A549 (cell line): ENCODE measurements around the gene TULP3. TPM values are rescaled to one million over a fixed set of nuclear protein-coding genes. Genes with fewer than 3 reads are reported as not detected.

Experiments used
- ATAC-seq, 2 experiments: fragments of 200-7000 bp in 1 of 2; fragments of >200 bp in 1 of 2; cut with Nextera tagmentation in 1 of 2; cut with Tn5 transposase in 1 of 2; 3 replicates each; pipeline versions ENCODE4 v1.8.0 to v1.9.1; 2018 to 2020; ENCODE audit warnings: mild to moderate bottlenecking in 1 of 2, moderate library complexity in 1 of 2
- CTCF ChIA-PET: fragments of 300-600 bp; sonication (Branson Sonifier 250); formaldehyde crosslinking; extraction: SDS; loops from one replicate; lab custom pipeline; 2021; ENCODE audit warnings: antibody characterized with exemption, inconsistent platforms; lab: Yijun Ruan, JAX
- POLR2A ChIA-PET: fragments of 350-600 bp; formaldehyde crosslinking; extraction: SDS; loops from one replicate; lab custom pipeline; 2021; ENCODE audit warnings: antibody characterized with exemption, inconsistent platforms; lab: Yijun Ruan, JAX
- DNase-seq, 2 experiments: peaks; one replicate each; pipeline versions ENCODE4 v3.0.0 to v3.0.0-alpha.2; 2011 to 2016; ENCODE audit warnings: low read depth in 1 of 2, low spot score in 1 of 2
- FAIRE-seq: peaks from 2 replicates; lab custom pipeline; 2011; peaks lifted over from hg19 to GRCh38; lab: Jason Lieb, UNC
- H3K27ac ChIP-seq, 2 experiments: fragments of >200 bp; sonication (Bioruptor Twin); formaldehyde crosslinking; 3 replicates each; pipeline ENCODE4 v1.5.1; 2016 to 2017
- H3K4me1 ChIP-seq: fragments of >200 bp; sonication (Bioruptor Twin); formaldehyde crosslinking; 3 replicates; pipeline ENCODE4 v1.6.1; 2016
- H3K4me2 ChIP-seq: fragments of >200 bp; sonication (Bioruptor Twin); formaldehyde crosslinking; 3 replicates; pipeline ENCODE4 v1.6.1; 2016
- H3K4me3 ChIP-seq: fragments of >200 bp; sonication (Bioruptor Twin); formaldehyde crosslinking; 3 replicates; pipeline ENCODE4 v1.5.1; 2016
- H3K9me3 ChIP-seq: fragments of >200 bp; sonication (Bioruptor Twin); formaldehyde crosslinking; 3 replicates; pipeline ENCODE4 v1.6.1; 2016
- BCL3 ChIP-seq: fragments of >200 bp; sonication (Bioruptor Twin); formaldehyde crosslinking; IDR thresholded peaks from 3 replicates; pipeline ENCODE4 v1.6.1; 2016
- BHLHE40 ChIP-seq: IDR thresholded peaks from 2 replicates; pipeline ENCODE4 v1.6.1; 2012; ENCODE audit warnings: low read depth, low read length, inconsistent platforms
- CBX2 ChIP-seq: fragments of 200-600 bp; sonication (generic); IDR thresholded peaks from 2 replicates; pipeline ENCODE4 v1.6.1; 2016; ENCODE audit warnings: low read depth, mild to moderate bottlenecking, borderline replicate concordance
- CBX8 ChIP-seq: fragments of 200-600 bp; sonication (generic); IDR thresholded peaks from 2 replicates; pipeline ENCODE4 v1.6.1; 2016
- CEBPB ChIP-seq, 2 experiments: fragments of >200 bp in 1 of 2; sonication (Bioruptor Twin) in 1 of 2; formaldehyde crosslinking in 1 of 2; IDR thresholded peaks; 2 replicates each; pipeline ENCODE4 v1.6.1; 2012 to 2016
- CHD2 ChIP-seq: fragments of 150-350 bp; IDR thresholded peaks from 2 replicates; pipeline ENCODE4 v1.6.1; 2014; ENCODE audit warnings: low read length; ENCODE audit not compliant: partially characterized antibody
- CHD4 ChIP-seq: fragments of 200-600 bp; sonication (generic); IDR thresholded peaks from 2 replicates; pipeline ENCODE4 v1.6.1; 2016; ENCODE audit warnings: antibody characterized with exemption, mild to moderate bottlenecking, borderline replicate concordance
- CTCF ChIP-seq: fragments of >200 bp; sonication (Bioruptor Twin); formaldehyde crosslinking; IDR thresholded peaks from 3 replicates; pipeline ENCODE4 v1.5.1; 2016
- EHMT2 ChIP-seq: fragments of 200-600 bp; sonication (generic); IDR thresholded peaks from 2 replicates; pipeline ENCODE4 v1.6.1; 2016; ENCODE audit warnings: antibody characterized with exemption, low read depth, mild to moderate bottlenecking, moderate library complexity
- ELK1 ChIP-seq: fragments of 150-350 bp; IDR thresholded peaks from 2 replicates; pipeline ENCODE4 v1.6.1; 2014; ENCODE audit warnings: low read depth, mild to moderate bottlenecking, low read length
- EP300 ChIP-seq, 2 experiments: fragments of >200 bp; sonication (Bioruptor Twin); formaldehyde crosslinking; IDR thresholded peaks; 2 replicates in 1 of 2; 3 replicates in 1 of 2; pipeline ENCODE4 v1.6.1; 2016 to 2017
- FOSL2 ChIP-seq, 2 experiments: fragments of 450-650 bp in 1 of 2; fragments of >200 bp in 1 of 2; sonication (Bioruptor Twin) in 1 of 2; formaldehyde crosslinking; IDR thresholded peaks; 2 replicates each; pipeline versions ENCODE4 v1.5.0 to v1.6.1; 2016 to 2020; ENCODE audit warnings: mild to moderate bottlenecking in 1 of 2, moderate library complexity in 1 of 2
- GATA3 ChIP-seq: IDR thresholded peaks from 2 replicates; pipeline ENCODE4 v1.6.1; 2012; ENCODE audit warnings: borderline replicate concordance
- HEYL ChIP-seq: fragments of 250-450 bp; sonication (Bioruptor Pico); IDR thresholded peaks from 2 replicates; pipeline ENCODE4 v1.8.0; 2021; ENCODE audit warnings: mild to moderate bottlenecking, moderate library complexity
- HMGXB4 ChIP-seq: fragments of 250-450 bp; sonication (Bioruptor Pico); IDR thresholded peaks from 2 replicates; pipeline ENCODE4 v1.5.0; 2021; ENCODE audit warnings: mild to moderate bottlenecking, moderate library complexity, borderline replicate concordance
- HOXA7 ChIP-seq: fragments of 250-450 bp; sonication (Bioruptor Pico); IDR thresholded peaks from 2 replicates; pipeline ENCODE4 v1.5.0; 2020; ENCODE audit warnings: mild to moderate bottlenecking, moderate library complexity
- HOXB5 ChIP-seq: fragments of 250-450 bp; sonication (Bioruptor Pico); IDR thresholded peaks from 2 replicates; pipeline ENCODE4 v1.5.0; 2020; ENCODE audit warnings: mild to moderate bottlenecking, moderate library complexity
- JUN ChIP-seq, 2 experiments: fragments of >200 bp; sonication (Bioruptor Twin); formaldehyde crosslinking; IDR thresholded peaks; 2 replicates in 1 of 2; 3 replicates in 1 of 2; pipeline ENCODE4 v1.6.1; 2016 to 2017
- JUNB ChIP-seq: fragments of >200 bp; sonication (Bioruptor Twin); formaldehyde crosslinking; IDR thresholded peaks from 2 replicates; pipeline ENCODE4 v1.6.1; 2016
- KDM1A ChIP-seq: fragments of 200-600 bp; sonication (generic); IDR thresholded peaks from 2 replicates; pipeline ENCODE4 v1.6.1; 2016; ENCODE audit warnings: low read depth, mild to moderate bottlenecking
- KDM5A ChIP-seq: fragments of 200-600 bp; sonication (generic); IDR thresholded peaks from 2 replicates; pipeline ENCODE4 v1.6.1; 2016; ENCODE audit warnings: antibody characterized with exemption, mild to moderate bottlenecking
- MAFK ChIP-seq: fragments of 450-650 bp; IDR thresholded peaks from 2 replicates; pipeline ENCODE4 v1.6.1; 2014; ENCODE audit not compliant: partially characterized antibody
- MAX ChIP-seq: IDR thresholded peaks from 2 replicates; pipeline ENCODE4 v1.6.1; 2012
- MYC ChIP-seq: IDR thresholded peaks from 2 replicates; pipeline ENCODE4 v1.6.1; 2012; ENCODE audit warnings: mild to moderate bottlenecking, inconsistent platforms, low read length, improper control_type of control experiment, borderline replicate concordance
- NR3C1 ChIP-seq: fragments of >200 bp; sonication (Bioruptor Twin); formaldehyde crosslinking; IDR thresholded peaks from 3 replicates; pipeline ENCODE4 v1.6.1; 2017
- PHF8 ChIP-seq: fragments of 200-600 bp; sonication (generic); IDR thresholded peaks from 2 replicates; pipeline ENCODE4 v1.6.1; 2016; ENCODE audit warnings: low read depth, mild to moderate bottlenecking, antibody characterized with exemption, moderate library complexity, borderline replicate concordance
- POLR2AphosphoS2 ChIP-seq: conservative IDR thresholded peaks from 2 replicates; pipeline ENCODE4 v1.6.1; 2012; ENCODE audit warnings: low read length, improper control_type of control experiment, inconsistent platforms
- RARB ChIP-seq: fragments of 250-450 bp; sonication (Bioruptor Pico); IDR thresholded peaks from 2 replicates; pipeline ENCODE4 v1.8.0; 2021; ENCODE audit warnings: mild to moderate bottlenecking, moderate library complexity
- SMC3 ChIP-seq: fragments of >200 bp; sonication (Bioruptor Twin); formaldehyde crosslinking; IDR thresholded peaks from 3 replicates; pipeline ENCODE4 v1.6.1; 2018; ENCODE audit warnings: inconsistent platforms
- SREBF2 ChIP-seq: fragments of 450-650 bp; IDR thresholded peaks from 2 replicates; pipeline ENCODE4 v1.6.1; 2014; ENCODE audit warnings: mild to moderate bottlenecking, moderate library complexity
- TFCP2L1 ChIP-seq: fragments of 250-450 bp; sonication (Bioruptor Pico); IDR thresholded peaks from 2 replicates; pipeline ENCODE4 v1.5.0; 2021; ENCODE audit warnings: mild to moderate bottlenecking
- TP53 ChIP-seq: fragments of 250-450 bp; sonication (Bioruptor Pico); IDR thresholded peaks from 2 replicates; pipeline ENCODE4 v1.5.0; 2021; ENCODE audit warnings: mild to moderate bottlenecking, moderate library complexity
- USF2 ChIP-seq: fragments of 450-650 bp; IDR thresholded peaks from 2 replicates; pipeline ENCODE4 v1.6.1; 2014; ENCODE audit warnings: antibody characterized with exemption
- ZC3H11A ChIP-seq: fragments of 450-650 bp; IDR thresholded peaks from 2 replicates; pipeline ENCODE4 v1.6.1; 2014; ENCODE audit warnings: antibody characterized with exemption, mild to moderate bottlenecking
- WGBS: methylation state at CpG from one replicate; pipeline ENCODE4 v1.1.6; 2017; ENCODE audit errors: missing lambda C conversion rate; 5-methylcytosine and 5-hydroxymethylcytosine counted together
- polyA plus RNA-seq, 4 experiments: library from polyadenylated mRNA; depleted of rRNA in 3 of 4; stranded (reverse); fragments of >200 nt; fragmentation: RNase III in 1 of 4; extraction: RNeasy Plus Mini Kit Qiagen cat#74134 plus additional on column Dnase treatment in 1 of 4; gene quantifications; 2 replicates in 3 of 4; 3 replicates in 1 of 4; pipeline ENCODE4 v1.2.3, GENCODE V29; 2011 to 2017

The TULP3 gene
- polyA plus RNA-seq, 2 of the 4 experiments (the other 2 are of a cell fraction), result 19.6 to 32.9 TPM

- CTCF ChIA-PET, result interaction anchor here (0.6 to 1.4 kb wide), 8 partner anchors 8 to 67 kb away, joined by 3 to 7 read pairs (median 3); no protein-coding TSS in a partner anchor
- DNase-seq (peak; percentile 93 to 95), FAIRE-seq (no peak), ATAC-seq (peak; percentile 90 to 92)
- H3K4me1 ChIP-seq, result peaks cover 12% of the 10 kb centered on the region
- WGBS, result 1% methylated on average over 47 of the region's 70 CpGs
- H3K9me3 ChIP-seq, result no peaks in the 10 kb centered on the region
- H3K4me3 ChIP-seq, result peak within 1 kb of the TSS; percentile 89
- POLR2A ChIA-PET, result interaction anchor here (0.6 to 2.1 kb wide), 7 partner anchors 8 to 83 kb away, joined by 3 to 14 read pairs (median 3); partner anchors contain the start of genes ITFG2 and TULP3
- peak within 1 kb of the TSS; percentile 85 for H3K4me2 ChIP-seq
- H3K27ac ChIP-seq, result peak within 1 kb of the TSS; percentile 95 to 96
- TF ChIP-seq FOSL2 (IDR thresholded peaks at IDR 0.05) (no peak), FOSL2 (CRISPR knock-in tag; IDR thresholded peaks at IDR 0.05) (peak; percentile 29; the same call in 1 of the 2 replicates), MYC (no peak; the same call in 1 of the 2 replicates), JUNB (no peak), POLR2AphosphoS2 (no peak), HOXA7 (no peak), HEYL (CRISPR knock-in tag) (no peak), NR3C1 (no peak), EHMT2 (no peak), TFCP2L1 (peak; percentile 84; the same call in 1 of the 2 replicates), BCL3 (peak; percentile 45; the same call in 2 of the 3 replicates), KDM1A (0 out of 2 replicates have a peak, but pooled peaks have one; percentile 68), SREBF2 (no peak), CEBPB (IDR thresholded peaks at IDR 0.05) (peak; percentile 66 to 87), BHLHE40 (no peak), TP53 (CRISPR knock-in tag) (no peak), USF2 (peak; percentile 93), RARB (CRISPR knock-in tag) (no peak), CBX2 (no peak), SMC3 (no peak), ELK1 (no peak), GATA3 (no peak), ZC3H11A (no peak), PHF8 (peak; percentile 86), MAFK (no peak), CHD4 (0 out of 2 replicates have a peak, but pooled peaks have one; percentile 88), KDM5A (0 out of 2 replicates have a peak, but pooled peaks have one; percentile 38), EP300 (IDR thresholded peaks at IDR 0.05) (no peak), JUN (IDR thresholded peaks at IDR 0.05) (peak in 1 of 2 experiments; percentile 89; a peak in 2 of 5 replicates), HOXB5 (CRISPR knock-in tag) (no peak), CBX8 (no peak), MAX (peak; percentile 51), CHD2 (no peak), HMGXB4 (CRISPR knock-in tag) (no peak), CTCF (no peak)
Measured at GRCh38 chr12:2877047-2877952, 13.4 kb upstream of the TULP3 start, which contains the start of the genes FOXM1 and RHNO1. Gene FOXM1, minus strand, starts transcription at chr12:2877174. Its CDS starts 2,696 bp downstream, at chr12:2874478. Gene RHNO1, plus strand, starts transcription at chr12:2877223. Its CDS starts 8,144 bp downstream, at chr12:2885367.
